Right renal pelvis (tissue), 4 donors: Measurements from ENCODE around the gene CENPV. TPM values are rescaled to one million over a fixed set of nuclear protein-coding genes. Genes with fewer than 3 reads are reported as not detected.
"Not testable (repeated sequence)": the region's sequence is repeated elsewhere in the genome, so short reads cannot be mapped to it uniquely, and the experiment has no call there.

Experiments
- DNase-seq, 4 donors: peaks; one replicate each; pipeline ENCODE4 v3.0.0-alpha.2; 2013; ENCODE audit warnings: low read depth in 4 of 4, low spot score in 3 of 4, missing footprints in 1 of 4
- polyA plus RNA-seq, 4 donors: library from polyadenylated mRNA; unstranded; fragments of 120-200 nt; gene quantifications; one replicate each; pipeline ENCODE4 v1.2.1, GENCODE V29; 2013; ENCODE audit not compliant: insufficient read length in 4 of 4

CENPV gene
- 10 to 100 TPM; 63.2 to 81.7 (median 76.4) TPM for polyA plus RNA-seq

GRCh38 chr17:16353317-16354174 is at the start of gene CENPV:
TSS of gene CENPV (minus strand) at chr17:16353469. CDS start at chr17:16353436, 33 bp downstream.
- DNase-seq = peak; percentile 20 to 39 (median 27)

- no peak for DNase-seq
Measured at GRCh38 chr17:16398270-16399267, 45.3 kb upstream of the CENPV start.

- DNase-seq = not testable (repeated sequence)
Measured at GRCh38 chr17:16396693-16397092, 43.4 kb upstream of the CENPV start.

GRCh38 chr17:16395887-16396286 is 42.6 kb upstream of the CENPV start:
- DNase-seq = not testable (repeated sequence)

- DNase-seq = not testable (repeated sequence)
Measured at GRCh38 chr17:16392491-16392890, 39.2 kb upstream of the CENPV start.

- DNase-seq = no peak
Measured at GRCh38 chr17:16391451-16391850, 38.2 kb upstream of the CENPV start.

GRCh38 chr17:16386126-16386507 is 32.8 kb upstream of the CENPV start:
- not testable (repeated sequence) for DNase-seq

GRCh38 chr17:16384557-16384956 is 31.3 kb upstream of the CENPV start:
- DNase-seq = no peak

GRCh38 chr17:16383772-16384287 is 30.6 kb upstream of the CENPV start:
- DNase-seq = no peak

- no peak for DNase-seq
Measured at GRCh38 chr17:16383216-16383615, 29.9 kb upstream of the CENPV start.

- no peak for DNase-seq
Measured at GRCh38 chr17:16381496-16381820, 28.2 kb upstream of the CENPV start.

GRCh38 chr17:16380640-16381495 is 27.6 kb upstream of the CENPV start, which contains the start of gene UBB:
TSS of gene UBB (plus strand) at chr17:16381091. CDS start at chr17:16381908, 817 bp downstream.
- peak; percentile 90 to 94 (median 92) for DNase-seq

- no peak for DNase-seq
Measured at GRCh38 chr17:16379654-16380053, 26.4 kb upstream of the CENPV start.

- DNase-seq = no peak
Measured at GRCh38 chr17:16378636-16379282, 25.5 kb upstream of the CENPV start.

- DNase-seq = no peak
Measured at GRCh38 chr17:16377941-16378341, 24.7 kb upstream of the CENPV start.

GRCh38 chr17:16374146-16374938 is 21.1 kb upstream of the CENPV start:
- no peak for DNase-seq

GRCh38 chr17:16371742-16372141 is 18.5 kb upstream of the CENPV start:
- no peak for DNase-seq

GRCh38 chr17:16364625-16365024 is 11.4 kb upstream of the CENPV start:
- DNase-seq = no peak
